Amniotic epithelial cell (primary cell): ENCODE data around the gene C10orf62.
"Not testable (repeated sequence)": the region's sequence is repeated elsewhere in the genome, so short reads cannot be mapped to it uniquely, and the experiment has no call there.

Source experiments
- DNase-seq: peaks from one replicate; pipeline ENCODE4 v3.0.0-alpha.2; 2010; ENCODE audit warnings: low read depth

C10orf62 gene

GRCh38 chr10:97566336-97566996 lies 23.1 kb upstream of the C10orf62 start:
- DNase-seq: no peak

GRCh38 chr10:97567891-97568290 lies 21.6 kb upstream of the C10orf62 start:
- no peak for DNase-seq

GRCh38 chr10:97570146-97570788 lies 19.3 kb upstream of the C10orf62 start:
- DNase-seq: no peak

- DNase-seq: no peak
Measured at GRCh38 chr10:97570789-97571471, 18.6 kb upstream of the C10orf62 start.

- DNase-seq: no peak
Measured at GRCh38 chr10:97571622-97572021, 17.9 kb upstream of the C10orf62 start.

GRCh38 chr10:97572214-97572989 lies 17.1 kb upstream of the C10orf62 start, which contains the start of gene ANKRD2:
Gene ANKRD2, plus strand, starts transcription at chr10:97572779. Its CDS starts 10 bp downstream, at chr10:97572789.
- DNase-seq: peak; percentile 69

- no peak for DNase-seq
Measured at GRCh38 chr10:97573021-97573420, 16.5 kb upstream of the C10orf62 start.

GRCh38 chr10:97573672-97574071 lies 15.8 kb upstream of the C10orf62 start:
- no peak for DNase-seq

- peak; percentile 88 for DNase-seq
Measured at GRCh38 chr10:97574374-97575126, 15.0 kb upstream of the C10orf62 start.

- DNase-seq: peak; percentile 55
Measured at GRCh38 chr10:97575127-97575668, 14.3 kb upstream of the C10orf62 start.

- DNase-seq: not testable (repeated sequence)
Measured at GRCh38 chr10:97576487-97576886, 13.0 kb upstream of the C10orf62 start.

GRCh38 chr10:97577701-97578100 lies 11.8 kb upstream of the C10orf62 start:
- DNase-seq: no peak

- DNase-seq: no peak
Measured at GRCh38 chr10:97578171-97578844, 11.2 kb upstream of the C10orf62 start.

- no peak for DNase-seq
Measured at GRCh38 chr10:97580421-97581367, 8.8 kb upstream of the C10orf62 start.

GRCh38 chr10:97582169-97582568 lies 7.4 kb upstream of the C10orf62 start:
- DNase-seq: no peak

GRCh38 chr10:97583476-97583875 lies 6.0 kb upstream of the C10orf62 start:
- DNase-seq: no peak

- peak; percentile 91 for DNase-seq
Measured at GRCh38 chr10:97584060-97584797, 5.3 kb upstream of the C10orf62 start, which contains the start of gene HOGA1. Gene HOGA1, plus strand, starts transcription at chr10:97584389. Its CDS starts 315 bp downstream, at chr10:97584704.

GRCh38 chr10:97584798-97585438 lies 4.6 kb upstream of the C10orf62 start:
- DNase-seq: no peak
